ENCODE results near the gene TSKS.

The TSKS gene

DNA sequence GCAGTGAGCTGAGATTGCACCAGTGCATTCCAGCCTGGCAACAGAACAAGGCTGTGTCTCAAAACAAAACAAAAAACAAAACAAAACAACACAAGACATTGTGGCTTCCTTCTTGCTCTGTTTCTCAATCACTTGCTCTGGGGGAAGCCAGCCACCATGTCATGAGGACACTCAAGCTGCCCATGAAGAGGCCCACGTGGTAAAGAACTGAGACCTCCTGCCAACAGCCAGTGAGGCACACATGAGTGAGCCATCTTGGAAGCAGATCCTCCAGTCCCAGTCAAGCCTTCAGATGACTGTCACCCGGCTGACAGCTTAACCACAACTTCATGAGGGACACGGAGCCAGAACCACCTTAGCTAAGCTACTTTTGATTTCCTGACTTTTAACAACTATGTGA, 47.0 kb downstream of the TSKS start:
- FAIRE-seq = no peak
- DNase-seq (ENCODE audit: low spot score) = no peak

GRCh38 chr19:49713236-49713845, 49.8 kb downstream of the TSKS start:
- FAIRE-seq (no peak), DNase-seq (ENCODE audit: low spot score) (no peak)

GRCh38 chr19:49712397-49712859, 50.7 kb downstream of the TSKS start:
- FAIRE-seq = no peak

GRCh38 chr19:49710372-49710951, 52.6 kb downstream of the TSKS start:
- DNase-seq (ENCODE audit: low spot score) (peak; percentile 36), FAIRE-seq (no peak)

More at GRCh38 chr19:49712397-49712859, 50.7 kb downstream of the TSKS start:
- no peak for DNase-seq (ENCODE audit: low spot score)

- DNase-seq (ENCODE audit: low spot score) (no peak), FAIRE-seq (no peak)
Measured at GRCh38 chr19:49705919-49706318, 57.2 kb downstream of the TSKS start.

GRCh38 chr19:49704888-49705642, 58.0 kb downstream of the TSKS start:
- no peak for DNase-seq (ENCODE audit: low spot score)
- no peak for FAIRE-seq

DNA sequence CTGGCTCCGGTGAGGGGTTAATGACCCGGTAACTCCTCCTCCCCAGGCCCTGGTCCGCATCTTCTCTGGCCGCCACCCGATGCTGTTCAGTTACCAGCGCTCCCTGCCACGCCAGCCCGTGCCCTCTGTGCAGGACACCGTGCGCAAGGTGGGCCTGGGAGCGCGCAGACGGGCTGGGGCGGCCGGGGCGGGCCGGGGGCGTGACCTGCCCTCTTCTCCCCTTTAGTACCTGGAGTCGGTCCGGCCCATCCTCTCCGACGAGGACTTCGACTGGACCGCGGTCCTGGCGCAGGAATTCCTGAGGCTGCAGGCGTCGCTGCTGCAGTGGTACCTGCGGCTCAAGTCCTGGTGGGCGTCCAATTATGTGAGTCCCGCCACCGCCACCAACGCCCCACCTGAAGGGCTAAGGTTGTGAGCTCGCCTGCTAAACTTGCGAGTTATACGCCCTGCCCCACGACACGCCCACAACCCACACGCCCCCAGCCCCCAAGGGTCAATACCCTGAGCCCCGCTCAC, 61.8 kb downstream of the TSKS start:
- no peak for FAIRE-seq
- no peak for DNase-seq (ENCODE audit: low spot score)

GRCh38 chr19:49700563-49700962, 62.5 kb downstream of the TSKS start:
- no peak for DNase-seq (ENCODE audit: low spot score)
- no peak for FAIRE-seq

DNA sequence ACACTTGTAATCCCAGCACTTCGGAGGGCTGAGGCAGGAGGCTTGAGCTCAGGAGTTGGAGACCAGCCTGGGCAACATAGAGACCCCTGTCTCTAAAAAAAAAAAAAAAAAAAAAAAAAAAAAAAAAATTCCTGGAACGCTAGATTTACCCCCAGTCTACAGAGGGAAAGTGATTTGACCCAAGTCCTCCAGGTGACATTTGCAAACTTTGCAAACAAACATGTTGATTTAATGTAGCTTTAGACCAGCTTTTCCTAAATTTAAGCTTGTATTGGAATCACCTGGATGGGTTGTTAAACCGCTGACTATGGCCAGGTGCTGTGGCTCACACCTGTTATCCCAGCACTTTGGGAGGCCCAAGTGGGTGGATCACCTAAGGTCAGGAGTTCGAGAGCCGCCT, 63.7 kb downstream of the TSKS start:
- DNase-seq (ENCODE audit: low spot score) = no peak
- FAIRE-seq = no peak

GRCh38 chr19:49696865-49697264, 66.2 kb downstream of the TSKS start:
- FAIRE-seq (no peak), DNase-seq (ENCODE audit: low spot score) (no peak)

GRCh38 chr19:49696115-49696514, 67.0 kb downstream of the TSKS start:
- no peak for DNase-seq (ENCODE audit: low spot score)
- FAIRE-seq = no peak

- FAIRE-seq = no peak
- DNase-seq (ENCODE audit: low spot score) = no peak
Measured at GRCh38 chr19:49692147-49692506, 71.0 kb downstream of the TSKS start.

- DNase-seq (ENCODE audit: low spot score) = no peak
- FAIRE-seq = no peak
Measured at GRCh38 chr19:49691243-49692146, 71.6 kb downstream of the TSKS start.

DNA sequence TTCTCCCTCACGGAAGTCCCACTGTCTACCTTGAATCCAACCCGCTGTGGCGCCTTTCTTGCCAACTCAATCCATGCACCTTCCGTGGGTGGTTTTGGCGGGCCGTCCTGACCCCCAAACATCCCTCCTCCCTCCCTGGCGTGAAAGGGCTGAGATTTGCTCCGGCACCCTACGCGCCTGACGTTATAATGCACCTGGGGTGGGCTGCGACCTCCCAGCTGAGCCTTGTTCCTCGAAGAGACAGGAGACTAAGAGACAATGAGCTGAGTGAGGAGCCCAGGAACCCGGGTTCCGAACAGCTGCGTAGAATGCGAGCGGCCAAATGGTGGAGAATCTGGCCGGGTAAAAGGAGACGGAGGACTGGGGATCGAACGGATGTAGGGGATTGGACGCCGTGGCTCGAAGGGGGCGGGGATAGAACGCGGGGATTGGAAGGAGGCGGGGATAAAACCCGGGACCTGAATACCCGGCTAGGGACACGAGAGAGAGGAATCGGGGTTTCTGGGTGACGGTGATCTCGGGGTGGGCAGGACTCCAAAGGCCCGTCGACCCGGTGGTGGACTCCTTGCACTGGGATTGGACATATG, 72.4 kb downstream of the TSKS start, which contains the start of gene CPT1C:
Gene CPT1C (plus strand): TSS at position 461 of the 587 bp plus-strand sequence. CDS start 1,137 bp downstream, outside the sequence.
- FAIRE-seq = no peak
- DNase-seq (ENCODE audit: low spot score) = no peak

GRCh38 chr19:49690079-49690655, 72.9 kb downstream of the TSKS start:
- FAIRE-seq = no peak
- no peak for DNase-seq (ENCODE audit: low spot score)

Data from RCC 7860 (cell line).